Measurements from ENCODE around the gene CPNE6. TPM values are rescaled to one million over a fixed set of nuclear protein-coding genes. Genes with fewer than 3 reads are reported as not detected.
A peak's percentile ranks its signal among the peaks of the same experiment; 100 is the strongest.

CPNE6 gene
- total and polyA plus RNA-seq, 2 of the 13 experiments (the other 11 are each of a cell fraction or from before 2014, with no cell fraction given) = not detected

DNA sequence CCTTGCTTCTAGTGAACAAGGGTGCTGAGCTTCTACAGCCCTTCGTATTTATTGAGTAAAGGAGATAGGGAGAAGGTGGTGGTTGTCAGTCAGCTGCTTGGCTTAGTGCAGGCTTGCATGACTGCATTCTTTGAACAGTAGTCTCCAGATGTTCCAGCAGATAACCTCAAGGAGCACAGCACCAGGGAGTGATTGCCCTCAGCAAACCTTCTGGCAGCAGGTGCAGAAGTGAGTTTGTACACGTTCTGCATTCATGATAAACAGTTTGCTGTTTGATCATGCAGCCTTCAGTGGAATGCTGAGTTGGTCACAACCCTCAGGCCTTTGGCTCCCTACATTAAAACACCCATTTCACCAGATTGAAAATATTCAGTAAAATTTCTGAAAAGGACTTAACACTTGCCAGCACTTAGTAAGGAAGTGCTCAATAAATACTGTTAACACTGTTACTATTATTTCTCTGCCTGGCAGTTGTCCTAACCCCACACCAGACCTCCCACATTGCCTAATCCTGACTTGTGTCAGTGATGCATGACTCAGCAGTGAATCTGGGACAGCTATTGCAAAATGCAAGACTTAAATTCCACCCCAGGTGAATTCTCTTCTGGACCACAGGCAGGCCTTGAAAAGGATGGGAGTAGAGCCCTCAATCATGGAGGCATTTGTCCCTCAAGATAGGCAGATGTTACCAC lies 38.5 kb upstream of the CPNE6 start (continued):
- TF ChIP-seq ZNF451 (CRISPR knock-in tag; IDR thresholded peaks at IDR 0.05) = no peak
- TF ChIP-seq SNAPC2 (CRISPR knock-in tag; IDR thresholded peaks at IDR 0.05) = no peak
- TF ChIP-seq MIXL1 (CRISPR knock-in tag; IDR thresholded peaks at IDR 0.05) = peak; percentile 56; the same call in 1 of the 2 replicates
- no peak for TF ChIP-seq GPN1 (CRISPR knock-in tag; IDR thresholded peaks at IDR 0.05; ENCODE audit: borderline replicate concordance)
- peak; percentile 63; the same call in 1 of the 2 replicates for TF ChIP-seq HMG20B (CRISPR knock-in tag; conservative IDR thresholded peaks at IDR 0.05)
- no peak for TF ChIP-seq ARID2 (CRISPR knock-in tag; IDR thresholded peaks at IDR 0.05; ENCODE audit: borderline replicate concordance)
- TF ChIP-seq, protein P1, sequence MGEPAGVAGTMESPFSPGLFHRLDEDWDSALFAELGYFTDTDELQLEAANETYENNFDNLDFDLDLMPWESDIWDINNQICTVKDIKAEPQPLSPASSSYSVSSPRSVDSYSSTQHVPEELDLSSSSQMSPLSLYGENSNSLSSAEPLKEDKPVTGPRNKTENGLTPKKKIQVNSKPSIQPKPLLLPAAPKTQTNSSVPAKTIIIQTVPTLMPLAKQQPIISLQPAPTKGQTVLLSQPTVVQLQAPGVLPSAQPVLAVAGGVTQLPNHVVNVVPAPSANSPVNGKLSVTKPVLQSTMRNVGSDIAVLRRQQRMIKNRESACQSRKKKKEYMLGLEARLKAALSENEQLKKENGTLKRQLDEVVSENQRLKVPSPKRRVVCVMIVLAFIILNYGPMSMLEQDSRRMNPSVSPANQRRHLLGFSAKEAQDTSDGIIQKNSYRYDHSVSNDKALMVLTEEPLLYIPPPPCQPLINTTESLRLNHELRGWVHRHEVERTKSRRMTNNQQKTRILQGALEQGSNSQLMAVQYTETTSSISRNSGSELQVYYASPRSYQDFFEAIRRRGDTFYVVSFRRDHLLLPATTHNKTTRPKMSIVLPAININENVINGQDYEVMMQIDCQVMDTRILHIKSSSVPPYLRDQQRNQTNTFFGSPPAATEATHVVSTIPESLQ (CRISPR knock-in tag; conservative IDR thresholded peaks at IDR 0.05) = no peak
- no peak for TF ChIP-seq SNAI1 (CRISPR knock-in tag; IDR thresholded peaks at IDR 0.05; ENCODE audit: borderline replicate concordance)
- TF ChIP-seq TARDBP (CRISPR knock-in tag; IDR thresholded peaks at IDR 0.05) = peak; percentile 60; the same call in 1 of the 2 replicates
- no peak for TF ChIP-seq ZC3H4 (CRISPR knock-in tag; IDR thresholded peaks at IDR 0.05; ENCODE audit: borderline replicate concordance)
- TF ChIP-seq ZFP36 (IDR thresholded peaks at IDR 0.05; ENCODE audit: borderline replicate concordance, low read depth, low read length, partially characterized antibody) = no peak
- peak; percentile 100 for TF ChIP-seq REPIN1 (CRISPR knock-in tag; IDR thresholded peaks at IDR 0.05; ENCODE audit: borderline replicate concordance, low read depth)
- TF ChIP-seq U2AF1 (optimal IDR thresholded peaks at IDR 0.05; ENCODE audit: low read depth, low read length) = no peak
- TF ChIP-seq, protein P2, sequence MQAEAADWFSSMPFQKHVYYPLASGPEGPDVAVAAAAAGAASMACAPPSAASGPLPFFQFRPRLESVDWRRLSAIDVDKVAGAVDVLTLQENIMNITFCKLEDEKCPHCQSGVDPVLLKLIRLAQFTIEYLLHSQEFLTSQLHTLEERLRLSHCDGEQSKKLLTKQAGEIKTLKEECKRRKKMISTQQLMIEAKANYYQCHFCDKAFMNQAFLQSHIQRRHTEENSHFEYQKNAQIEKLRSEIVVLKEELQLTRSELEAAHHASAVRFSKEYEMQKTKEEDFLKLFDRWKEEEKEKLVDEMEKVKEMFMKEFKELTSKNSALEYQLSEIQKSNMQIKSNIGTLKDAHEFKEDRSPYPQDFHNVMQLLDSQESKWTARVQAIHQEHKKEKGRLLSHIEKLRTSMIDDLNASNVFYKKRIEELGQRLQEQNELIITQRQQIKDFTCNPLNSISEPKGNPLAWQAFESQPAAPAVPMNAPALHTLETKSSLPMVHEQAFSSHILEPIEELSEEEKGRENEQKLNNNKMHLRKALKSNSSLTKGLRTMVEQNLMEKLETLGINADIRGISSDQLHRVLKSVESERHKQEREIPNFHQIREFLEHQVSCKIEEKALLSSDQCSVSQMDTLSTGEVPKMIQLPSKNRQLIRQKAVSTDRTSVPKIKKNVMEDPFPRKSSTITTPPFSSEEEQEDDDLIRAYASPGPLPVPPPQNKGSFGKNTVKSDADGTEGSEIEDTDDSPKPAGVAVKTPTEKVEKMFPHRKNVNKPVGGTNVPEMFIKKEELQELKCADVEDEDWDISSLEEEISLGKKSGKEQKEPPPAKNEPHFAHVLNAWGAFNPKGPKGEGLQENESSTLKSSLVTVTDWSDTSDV (CRISPR knock-in tag; IDR thresholded peaks at IDR 0.05) = no peak
- no peak for TF ChIP-seq EEA1 (CRISPR knock-in tag; IDR thresholded peaks at IDR 0.05; ENCODE audit: borderline replicate concordance)
- TF ChIP-seq, protein P3, sequence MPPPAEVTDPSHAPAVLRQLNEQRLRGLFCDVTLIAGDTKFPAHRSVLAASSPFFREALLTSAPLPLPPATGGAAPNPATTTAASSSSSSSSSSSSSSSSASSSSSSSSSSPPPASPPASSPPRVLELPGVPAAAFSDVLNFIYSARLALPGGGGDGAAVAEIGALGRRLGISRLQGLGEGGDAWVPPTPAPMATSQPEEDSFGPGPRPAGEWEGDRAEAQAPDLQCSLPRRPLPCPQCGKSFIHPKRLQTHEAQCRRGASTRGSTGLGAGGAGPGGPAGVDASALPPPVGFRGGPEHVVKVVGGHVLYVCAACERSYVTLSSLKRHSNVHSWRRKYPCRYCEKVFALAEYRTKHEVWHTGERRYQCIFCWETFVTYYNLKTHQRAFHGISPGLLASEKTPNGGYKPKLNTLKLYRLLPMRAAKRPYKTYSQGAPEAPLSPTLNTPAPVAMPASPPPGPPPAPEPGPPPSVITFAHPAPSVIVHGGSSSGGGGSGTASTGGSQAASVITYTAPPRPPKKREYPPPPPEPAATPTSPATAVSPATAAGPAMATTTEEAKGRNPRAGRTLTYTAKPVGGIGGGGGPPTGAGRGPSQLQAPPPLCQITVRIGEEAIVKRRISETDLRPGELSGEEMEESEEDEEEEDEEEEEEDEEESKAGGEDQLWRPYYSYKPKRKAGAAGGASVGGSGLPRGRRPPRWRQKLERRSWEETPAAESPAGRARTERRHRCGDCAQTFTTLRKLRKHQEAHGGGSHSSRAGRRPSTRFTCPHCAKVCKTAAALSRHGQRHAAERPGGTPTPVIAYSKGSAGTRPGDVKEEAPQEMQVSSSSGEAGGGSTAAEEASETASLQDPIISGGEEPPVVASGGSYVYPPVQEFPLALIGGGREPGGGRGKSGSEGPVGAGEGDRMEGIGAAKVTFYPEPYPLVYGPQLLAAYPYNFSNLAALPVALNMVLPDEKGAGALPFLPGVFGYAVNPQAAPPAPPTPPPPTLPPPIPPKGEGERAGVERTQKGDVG (CRISPR knock-in tag; IDR thresholded peaks at IDR 0.05; ENCODE audit: borderline replicate concordance) = no peak
- peak; percentile 19; the same call in 1 of the 2 replicates for TF ChIP-seq ZFY (CRISPR knock-in tag; IDR thresholded peaks at IDR 0.05)
- peak; percentile 96 for TF ChIP-seq GATAD2A (CRISPR knock-in tag; IDR thresholded peaks at IDR 0.05)
- TF ChIP-seq KDM4B (CRISPR knock-in tag; IDR thresholded peaks at IDR 0.05) = no peak
- TF ChIP-seq ZNF292 (CRISPR knock-in tag; IDR thresholded peaks at IDR 0.05; ENCODE audit: borderline replicate concordance, low read depth) = 0 out of 2 replicates have a peak, but pooled peaks have one; percentile 33
- 0 out of 2 replicates have a peak, but pooled peaks have one; percentile 48 for TF ChIP-seq FOXC1 (CRISPR knock-in tag; IDR thresholded peaks at IDR 0.05; ENCODE audit: borderline replicate concordance)
- TF ChIP-seq ZNF496 (CRISPR knock-in tag; IDR thresholded peaks at IDR 0.05; ENCODE audit: insufficient replicate concordance) = no peak
- TF ChIP-seq NCOR1 (IDR thresholded peaks at IDR 0.05; ENCODE audit: borderline replicate concordance, low read length) = no peak

All from HepG2 (cell line).